Tibial artery (tissue), 4 donors: ENCODE measurements around the gene STYK1.
"Not testable (repeated sequence)": the region's sequence is repeated elsewhere in the genome, so short reads cannot be mapped to it uniquely, and the experiment has no call there.

Experiments used
- DNase-seq, 2 donors: peaks; one replicate each; pipeline ENCODE4 v3.0.0-alpha.2; 2019
- H3K27ac ChIP-seq, 2 donors: fragments of 200-600 bp; sonication (generic) in 1 of 2; 1 replicate in 1 of 2; 2 replicates in 1 of 2; pipeline ENCODE4 v1.5.1; 2018 to 2019; ENCODE audit warnings: mild to moderate bottlenecking in 1 of 2
- H3K27me3 ChIP-seq, 2 donors: fragments of 200-600 bp; sonication (generic) in 1 of 2; one replicate each; pipeline versions ENCODE4 v1.5.1 to v1.6.0; 2016 to 2019
- H3K36me3 ChIP-seq, 3 donors: fragments of 200-600 bp; sonication (generic) in 2 of 3; one replicate each; pipeline ENCODE4 v1.5.1; 2016 to 2019; ENCODE audit warnings: mild to moderate bottlenecking in 2 of 3
- H3K4me1 ChIP-seq, 4 donors: fragments of 200-600 bp; sonication (generic) in 2 of 4; 1 replicate in 3 of 4; 2 replicates in 1 of 4; pipeline ENCODE4 v1.5.1; 2016 to 2019
- H3K4me3 ChIP-seq, 2 donors: fragments of 200-600 bp; sonication (generic) in 1 of 2; 1 replicate in 1 of 2; 2 replicates in 1 of 2; pipeline ENCODE4 v1.5.1; 2018 to 2019; ENCODE audit warnings: mild to moderate bottlenecking in 2 of 2
- H3K9me3 ChIP-seq, 3 donors: fragments of 200-600 bp; sonication (generic) in 1 of 3; one replicate each; pipeline ENCODE4 v1.5.1; 2016 to 2019
- CTCF ChIP-seq, 2 experiments: fragments of 200-600 bp in 1 of 2; fragments of 450-650 bp in 1 of 2; IDR thresholded peaks; one replicate each; pipeline ENCODE4 v1.5.1; 2017 to 2019; ENCODE audit warnings: antibody characterized with exemption in 2 of 2, mild to moderate bottlenecking in 1 of 2, moderate library complexity in 1 of 2
- intact Hi-C: fragments of 100-400 bp; cut with DNase I; formaldehyde crosslinking; loops from one replicate; pipeline ENCODE4 v1.15.0; 2023; ENCODE audit warnings: low total_unique reads

The STYK1 gene

DNA sequence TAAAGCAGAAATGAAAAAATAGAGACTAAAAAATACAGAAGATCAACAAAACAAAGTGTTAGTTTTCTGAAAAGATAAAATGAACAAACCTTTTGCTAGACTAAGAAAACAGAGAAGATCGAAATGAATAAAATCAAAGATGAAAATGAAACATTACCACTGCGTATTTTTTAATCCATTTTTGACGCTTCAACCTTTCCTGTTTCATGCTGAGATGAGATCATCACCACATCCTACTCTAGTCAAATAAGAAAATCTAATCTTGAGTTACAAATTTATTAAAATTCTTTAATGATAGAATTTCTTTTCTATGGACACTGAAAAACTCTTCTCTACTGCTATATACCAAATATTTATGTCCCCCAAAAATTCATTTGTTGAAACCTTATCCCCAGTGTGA, 91.1 kb downstream of the STYK1 start:
- intact Hi-C loops, result no loop called here
- peaks cover 0 to 4% (median 0%) of the 10 kb centered on the region in 3 donors for H3K9me3 ChIP-seq
- H3K4me3 ChIP-seq, result no peak overlapping the region
- H3K27me3 ChIP-seq, result no peaks in the 10 kb centered on the region
- no peak for TF ChIP-seq CTCF (IDR thresholded peaks at IDR 0.05)
- peaks cover 14 to 18% (median 16%) of the 10 kb centered on the region in 3 donors for H3K36me3 ChIP-seq
- H3K27ac ChIP-seq, result no peak overlapping the region
- DNase-seq, result no peak
- H3K4me1 ChIP-seq, result no peaks in the 10 kb centered on the region

DNA sequence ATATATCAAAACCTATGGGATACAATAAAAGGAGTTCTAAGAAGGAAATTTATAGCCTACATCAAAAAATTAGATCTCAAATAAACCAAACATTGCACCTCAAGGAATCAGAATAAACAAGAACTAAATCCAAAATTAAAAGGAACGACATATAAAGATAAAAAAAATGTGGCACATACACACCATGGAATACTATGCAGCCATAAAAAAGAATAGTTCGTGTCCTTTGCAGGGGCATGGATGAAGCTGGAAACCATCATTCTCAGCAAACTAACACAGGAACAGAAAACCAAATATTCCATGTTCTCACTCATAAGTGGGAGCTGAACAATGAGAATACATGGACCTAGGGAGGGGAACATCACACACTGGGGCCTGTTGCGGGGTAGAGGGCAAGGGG, 91.7 kb downstream of the STYK1 start:
- intact Hi-C loops, H3K27me3 ChIP-seq, H3K4me3 ChIP-seq, H3K9me3 ChIP-seq, H3K27ac ChIP-seq, DNase-seq, H3K4me1 ChIP-seq: not testable (repeated sequence)
- H3K36me3 ChIP-seq, result peaks cover 12 to 18% (median 14%) of the 10 kb centered on the region in 3 donors

GRCh38 chr12:10574307-10574706, 99.5 kb downstream of the STYK1 start:
- DNase-seq, result no peak
- H3K36me3 ChIP-seq, result no peaks in the 10 kb centered on the region
- no peaks in the 10 kb centered on the region for H3K4me1 ChIP-seq
- H3K9me3 ChIP-seq, result no peaks in the 10 kb centered on the region
- H3K27me3 ChIP-seq, result peaks cover 0 to 8% of the 10 kb centered on the region in 2 donors
- H3K4me3 ChIP-seq, result no peak overlapping the region
- TF ChIP-seq CTCF (IDR thresholded peaks at IDR 0.05), result no peak
- intact Hi-C loops, result no loop called here
- H3K27ac ChIP-seq, result no peak overlapping the region

- H3K36me3 ChIP-seq, H3K27ac ChIP-seq, intact Hi-C loops: not testable (repeated sequence)
Measured at GRCh38 chr12:10572021-10572490, 101.8 kb downstream of the STYK1 start.

GRCh38 chr12:10571141-10571540, 102.7 kb downstream of the STYK1 start:
- peaks cover 0 to 8% of the 10 kb centered on the region in 2 donors for H3K27me3 ChIP-seq
- no peak overlapping the region for H3K27ac ChIP-seq
- no peaks in the 10 kb centered on the region for H3K36me3 ChIP-seq
- no peaks in the 10 kb centered on the region for H3K4me1 ChIP-seq
- no peak for TF ChIP-seq CTCF (IDR thresholded peaks at IDR 0.05)
- no peak overlapping the region for H3K4me3 ChIP-seq
- intact Hi-C loops, result no loop called here
- DNase-seq, result no peak
- no peaks in the 10 kb centered on the region for H3K9me3 ChIP-seq

More at GRCh38 chr12:10572021-10572490, 101.8 kb downstream of the STYK1 start:
- not testable (repeated sequence) for H3K4me3 ChIP-seq, DNase-seq, H3K9me3 ChIP-seq, H3K27me3 ChIP-seq, H3K4me1 ChIP-seq
